HG03571 (cell line): ENCODE data around the gene C1orf122.

ENCODE experiments used
- ATAC-seq: cut with Tn5 transposase; IDR thresholded peaks from one replicate; pipeline ENCODE4 v1.9.1; 2021; ENCODE audit not compliant: unreplicated experiment

Gene C1orf122

GRCh38 chr1:37797750-37798345 lies 9.7 kb upstream of the C1orf122 start:
- ATAC-seq: no peak

- ATAC-seq: no peak
These were observed 5.2 kb upstream of the C1orf122 start for GRCh38 chr1:37802439-37802838.

DNA sequence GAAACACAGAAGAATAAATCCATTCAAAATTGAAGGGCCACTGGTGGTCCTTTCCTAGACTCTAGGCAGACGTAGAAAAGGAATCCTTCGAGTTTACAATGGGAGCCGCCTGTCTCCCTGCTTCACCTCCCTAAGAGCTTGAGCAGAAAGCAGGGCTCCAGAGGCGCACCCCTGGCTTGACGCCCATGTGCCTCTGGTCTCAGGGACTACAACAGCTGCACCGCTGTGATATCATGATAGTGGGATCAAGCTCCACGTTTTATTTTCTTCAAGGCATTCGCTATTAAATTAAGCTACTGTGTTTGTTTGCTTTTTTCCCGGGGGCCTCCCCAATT lies 403 bp upstream of the C1orf122 start:
- no peak for ATAC-seq

DNA sequence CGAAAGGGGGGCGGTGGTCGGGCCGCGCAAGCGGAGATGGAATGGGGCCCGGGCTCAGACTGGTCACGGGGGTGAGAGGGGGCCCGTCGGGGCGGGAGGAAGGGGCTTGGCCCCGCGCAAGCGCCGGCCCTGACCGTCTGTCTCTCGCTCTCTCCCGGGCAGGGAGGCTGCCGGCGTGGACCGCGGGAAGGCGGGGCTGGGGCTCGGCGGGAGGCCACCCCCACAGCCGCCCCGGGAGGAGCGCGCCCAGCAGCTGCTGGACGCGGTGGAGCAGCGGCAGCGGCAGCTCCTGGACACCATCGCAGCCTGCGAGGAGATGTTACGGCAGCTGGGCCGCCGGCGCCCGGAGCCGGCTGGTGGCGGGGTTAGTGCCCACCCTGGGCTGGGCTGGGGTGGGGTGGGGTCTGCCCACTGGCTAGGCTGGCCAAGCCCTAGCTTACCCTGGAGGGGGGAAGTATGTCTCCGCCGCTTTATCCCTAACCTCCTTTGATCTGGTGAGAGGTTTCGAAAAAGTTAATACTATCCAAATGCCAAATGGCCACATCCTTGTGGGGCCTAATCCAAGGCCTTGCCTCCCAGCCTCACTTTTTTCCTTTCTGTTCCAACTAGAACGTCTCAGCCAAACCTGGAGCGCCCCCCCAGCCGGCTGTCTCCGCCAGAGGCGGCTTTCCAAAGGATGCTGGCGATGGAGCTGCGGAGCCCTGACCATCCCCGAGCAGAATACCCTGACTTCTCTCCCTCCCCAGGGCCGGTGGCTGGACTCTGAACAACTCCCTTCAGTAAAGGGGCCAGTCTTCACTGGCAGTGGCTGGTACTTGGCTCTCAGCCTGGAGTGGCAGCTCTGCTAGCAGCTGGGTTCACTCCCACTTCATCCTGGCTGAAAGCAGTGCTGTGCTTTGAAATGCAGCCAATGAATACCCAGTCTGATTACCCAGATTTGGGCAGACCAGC lies 1.1 kb downstream of the C1orf122 start:
- ATAC-seq: peak; percentile 39

DNA sequence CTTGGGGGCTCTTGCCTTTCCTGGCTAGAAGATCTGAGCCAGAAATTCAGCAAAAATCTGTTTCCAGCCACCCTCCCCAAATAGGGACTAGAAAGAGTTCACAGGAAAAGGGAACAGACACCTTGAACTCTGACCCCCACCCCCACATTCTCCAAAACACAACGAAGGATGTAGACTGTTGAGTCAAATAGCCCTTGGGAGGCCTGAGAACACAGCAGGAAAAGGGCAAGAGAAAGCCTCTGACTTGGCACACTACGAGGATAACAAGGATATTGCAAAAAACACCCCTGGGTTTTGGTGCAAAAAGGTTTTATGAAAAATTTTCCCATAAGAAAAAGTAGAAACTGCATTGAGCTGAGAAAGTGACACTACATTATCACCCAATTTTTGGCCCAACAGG lies 2.4 kb downstream of the C1orf122 start:
- ATAC-seq: no peak

DNA sequence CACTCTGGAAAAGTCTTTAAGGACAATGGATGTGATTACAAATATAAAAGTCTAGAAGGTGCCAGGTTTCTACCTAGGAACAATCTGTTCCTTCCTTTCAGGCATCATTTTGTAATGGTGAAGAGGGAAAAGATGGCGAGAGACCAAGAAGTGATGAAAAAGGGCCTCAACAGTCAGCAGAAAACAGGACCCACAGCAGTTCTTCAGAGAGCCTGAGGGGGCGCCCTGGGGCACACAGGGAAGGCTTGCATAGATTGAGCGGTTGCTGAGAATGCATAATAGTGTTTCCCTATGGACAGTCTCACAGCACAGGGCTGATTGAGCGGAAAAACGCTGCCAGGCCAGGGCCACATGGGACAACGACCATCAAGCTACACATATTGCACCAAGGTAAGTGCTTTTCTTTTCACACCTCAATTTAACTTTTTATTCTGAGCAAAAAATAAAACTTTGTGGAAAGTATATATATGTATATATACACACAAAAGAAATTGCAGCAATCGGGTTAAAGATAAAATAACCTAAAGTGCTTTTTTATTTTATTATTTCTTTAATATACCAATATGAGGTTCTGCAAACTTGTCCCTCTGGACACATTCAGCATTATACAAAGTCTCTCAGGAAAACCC lies 3.6 kb downstream of the C1orf122 start:
- no peak for ATAC-seq

GRCh38 chr1:37813529-37814145 lies 6.0 kb downstream of the C1orf122 start:
- no peak for ATAC-seq

- ATAC-seq: no peak
These were observed 6.7 kb downstream of the C1orf122 start for GRCh38 chr1:37814252-37814651.

GRCh38 chr1:37817481-37817880 lies 9.9 kb downstream of the C1orf122 start:
- ATAC-seq: no peak

- ATAC-seq: no peak
These were observed 13.9 kb downstream of the C1orf122 start for GRCh38 chr1:37821481-37821880.

- ATAC-seq: no peak
These were observed 15.6 kb downstream of the C1orf122 start for GRCh38 chr1:37822906-37823815.

GRCh38 chr1:37824001-37824400 lies 16.4 kb downstream of the C1orf122 start:
- ATAC-seq: no peak

DNA sequence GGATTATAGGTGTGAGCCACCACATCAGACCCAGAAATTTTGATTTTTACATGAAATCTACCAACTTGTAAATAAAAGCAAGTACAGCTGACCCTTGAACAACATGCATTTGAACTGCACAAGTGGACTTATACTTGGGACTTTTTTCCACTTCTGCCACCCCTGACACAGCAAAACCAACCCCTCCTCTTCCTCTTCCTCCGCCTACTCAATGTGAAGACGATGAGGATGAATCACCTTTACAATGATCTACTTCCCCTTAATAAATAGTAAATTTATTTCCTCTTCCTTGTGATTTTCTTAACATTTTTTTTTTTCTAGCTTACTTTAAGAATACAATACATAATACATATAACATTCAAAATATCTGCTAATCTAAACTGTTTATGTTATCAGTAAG lies 17.9 kb downstream of the C1orf122 start:
- ATAC-seq: no peak

DNA sequence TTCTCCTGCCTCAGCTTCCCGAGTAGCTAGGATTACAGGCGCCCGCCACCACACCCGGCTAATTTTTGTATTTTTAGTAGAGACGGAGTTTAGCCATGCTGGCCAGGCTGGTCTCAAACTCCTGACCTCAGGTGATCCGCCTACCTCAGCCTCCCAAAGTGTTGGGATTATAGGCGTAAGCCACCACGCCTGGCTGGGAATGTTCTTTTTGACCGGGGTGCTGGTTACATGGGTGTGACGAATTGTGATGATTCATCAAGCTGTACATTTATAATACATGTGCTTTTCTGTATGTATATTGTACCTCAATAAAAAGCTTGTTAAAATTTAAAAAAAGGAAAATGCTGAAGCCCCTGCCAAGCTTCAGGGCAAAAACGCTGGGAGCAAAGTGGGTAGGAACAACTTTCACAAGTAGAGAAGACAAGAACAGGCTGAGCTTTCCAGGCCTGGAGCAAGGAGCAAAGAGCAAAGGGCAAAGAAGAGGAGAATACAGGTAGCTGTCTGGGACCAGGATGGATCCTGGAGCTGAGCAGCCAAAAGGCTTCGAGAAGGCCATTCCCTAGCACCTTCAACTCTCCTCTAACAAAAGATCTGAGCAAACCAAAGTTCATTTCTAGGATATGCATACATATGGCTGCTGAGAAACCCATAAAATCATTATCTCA lies 21.0 kb downstream of the C1orf122 start:
- ATAC-seq: no peak

GRCh38 chr1:37831109-37831508 lies 23.5 kb downstream of the C1orf122 start:
- no peak for ATAC-seq

GRCh38 chr1:37831809-37832208 lies 24.2 kb downstream of the C1orf122 start:
- ATAC-seq: no peak

- ATAC-seq: no peak
These were observed 29.2 kb downstream of the C1orf122 start for GRCh38 chr1:37836788-37837187.

DNA sequence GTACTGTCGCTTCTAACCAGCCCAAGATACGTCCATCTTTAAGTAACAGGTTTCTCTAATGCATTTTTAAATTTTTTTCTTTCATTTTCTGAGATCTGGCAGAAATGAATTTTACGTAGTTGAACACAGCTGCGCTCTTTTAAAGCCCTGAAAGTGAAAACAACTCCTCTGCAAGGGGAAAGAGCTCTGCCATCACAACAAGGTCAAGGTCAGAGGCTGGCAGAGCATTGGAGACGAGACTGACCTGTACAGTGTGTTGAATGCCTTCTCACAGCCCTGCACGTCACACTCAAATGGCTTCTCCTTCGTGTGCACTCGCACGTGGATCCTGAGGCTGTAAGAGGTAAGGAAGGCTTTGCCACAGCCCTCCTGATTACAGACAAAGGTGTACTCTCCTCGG lies 32.1 kb downstream of the C1orf122 start:
- no peak for ATAC-seq

- no peak for ATAC-seq
These were observed 33.1 kb downstream of the C1orf122 start for GRCh38 chr1:37840711-37841110.

DNA sequence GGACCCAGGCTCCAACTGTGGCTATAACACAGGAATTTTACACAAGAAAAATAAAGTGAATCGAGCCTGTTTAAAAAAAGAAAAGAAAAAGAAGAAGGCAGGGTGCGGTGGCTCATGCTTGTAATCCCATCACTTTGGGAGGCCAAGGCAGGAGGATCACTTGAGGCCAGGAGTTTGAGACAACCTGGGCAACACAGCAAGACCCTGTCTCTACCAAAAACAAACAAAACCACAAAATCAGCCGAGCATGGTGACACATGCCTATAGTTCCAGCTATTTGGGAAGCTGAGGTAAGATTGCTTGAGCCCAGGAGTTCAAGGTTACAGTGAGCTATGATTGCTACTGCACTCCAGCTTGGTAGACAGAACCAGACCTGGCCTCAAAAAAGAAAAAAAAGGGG lies 34.1 kb downstream of the C1orf122 start:
- no peak for ATAC-seq
